Activated T-helper 1 cell treated with anti-CD3 and anti-CD28 coated beads, Interleukin-12 subunit alpha, Interleukin-12 subunit beta, Interleukin-2, Interleukin-4 antibody, amounts not matched to agents 30 ng/mL and 10 ng/mL and 1 ng/mL, durations not matched to agents 14 hours and 24 hours and 36 hours (primary cell): ENCODE measurements around the gene DCP1A. TPM values are rescaled to one million over a fixed set of nuclear protein-coding genes. Genes with fewer than 3 reads are reported as not detected.
"Not testable (repeated sequence)": the region's sequence is repeated elsewhere in the genome, so short reads cannot be mapped to it uniquely, and the experiment has no call there.

Experiments
- DNase-seq: peaks from one replicate; pipeline ENCODE4 v3.0.0; 2021; ENCODE audit warnings: low spot score
- H3K27ac Mint-ChIP-seq: one replicate; pipeline ENCODE4 v1.8.0; 2021; ENCODE audit warnings: mild to moderate bottlenecking, mixed read lengths
- H3K27me3 Mint-ChIP-seq: one replicate; pipeline ENCODE4 v1.8.0; 2022; ENCODE audit warnings: mild to moderate bottlenecking, moderate library complexity, mixed read lengths; ENCODE audit not compliant: insufficient read depth
- H3K36me3 Mint-ChIP-seq: one replicate; pipeline ENCODE4 v1.8.0; 2021; ENCODE audit warnings: low read depth, mixed read lengths
- H3K4me1 Mint-ChIP-seq: one replicate; pipeline ENCODE4 v1.8.0; 2021; ENCODE audit warnings: low read depth, mixed read lengths
- H3K4me3 Mint-ChIP-seq: one replicate; pipeline ENCODE4 v1.8.0; 2021; ENCODE audit warnings: mild to moderate bottlenecking, moderate library complexity, mixed read lengths
- H3K9me3 Mint-ChIP-seq: one replicate; pipeline ENCODE4 v1.8.0; 2021; ENCODE audit warnings: mixed read lengths
- intact Hi-C: fragments of 100-400 bp; cut with micrococcal nuclease; formaldehyde crosslinking; loops from one replicate; pipeline ENCODE4 v1.15.1; 2024
- total RNA-seq: library from RNA; stranded (reverse); gene quantifications from 2 replicates; pipeline ENCODE4 v1.2.3, GENCODE V29; 2022

Gene DCP1A
- total RNA-seq, 1 donor from 2014 or later = 48.6 TPM

GRCh38 chr3:53258600-53259426 lies 88.5 kb downstream of the DCP1A start:
- Mint-ChIP-seq H3K36me3 (peaks cover 8% of the 10 kb centered on the region), H3K27me3 (peaks cover 8% of the 10 kb centered on the region), H3K4me3 (no peak overlapping the region), H3K9me3 (no peaks in the 10 kb centered on the region), H3K4me1 (peaks cover 12% of the 10 kb centered on the region), H3K27ac (no peak overlapping the region)
- intact Hi-C loops = loop anchor here (5.0 to 10.0 kb wide), 2 partner anchors 214 to 633 kb away; partner anchors contain the start of genes SELENOK and SFMBT1
- DNase-seq = no peak

GRCh38 chr3:53257465-53257864 lies 89.9 kb downstream of the DCP1A start:
- DNase-seq = no peak
- Mint-ChIP-seq H3K4me3 (no peak overlapping the region), H3K27me3 (peaks cover 8% of the 10 kb centered on the region), H3K36me3 (peaks cover 12% of the 10 kb centered on the region), H3K9me3 (no peaks in the 10 kb centered on the region), H3K27ac (no peak overlapping the region), H3K4me1 (peaks cover 22% of the 10 kb centered on the region)
- intact Hi-C loops = loop anchor here (2.0 to 10.0 kb wide), 3 partner anchors 143 to 635 kb away; partner anchors contain the start of genes SELENOK and SFMBT1

GRCh38 chr3:53256704-53257055 lies 90.7 kb downstream of the DCP1A start:
- Mint-ChIP-seq H3K27ac (no peak overlapping the region), H3K9me3 (no peaks in the 10 kb centered on the region), H3K27me3 (peaks cover 8% of the 10 kb centered on the region), H3K4me1 (peaks cover 30% of the 10 kb centered on the region), H3K36me3 (peaks cover 17% of the 10 kb centered on the region), H3K4me3 (peak overlapping the region; percentile 2)
- DNase-seq = no peak
- intact Hi-C loops = loop anchor here (1.0 to 10.0 kb wide), 4 partner anchors 94 to 636 kb away; partner anchors contain the start of genes SELENOK and SFMBT1

DNA sequence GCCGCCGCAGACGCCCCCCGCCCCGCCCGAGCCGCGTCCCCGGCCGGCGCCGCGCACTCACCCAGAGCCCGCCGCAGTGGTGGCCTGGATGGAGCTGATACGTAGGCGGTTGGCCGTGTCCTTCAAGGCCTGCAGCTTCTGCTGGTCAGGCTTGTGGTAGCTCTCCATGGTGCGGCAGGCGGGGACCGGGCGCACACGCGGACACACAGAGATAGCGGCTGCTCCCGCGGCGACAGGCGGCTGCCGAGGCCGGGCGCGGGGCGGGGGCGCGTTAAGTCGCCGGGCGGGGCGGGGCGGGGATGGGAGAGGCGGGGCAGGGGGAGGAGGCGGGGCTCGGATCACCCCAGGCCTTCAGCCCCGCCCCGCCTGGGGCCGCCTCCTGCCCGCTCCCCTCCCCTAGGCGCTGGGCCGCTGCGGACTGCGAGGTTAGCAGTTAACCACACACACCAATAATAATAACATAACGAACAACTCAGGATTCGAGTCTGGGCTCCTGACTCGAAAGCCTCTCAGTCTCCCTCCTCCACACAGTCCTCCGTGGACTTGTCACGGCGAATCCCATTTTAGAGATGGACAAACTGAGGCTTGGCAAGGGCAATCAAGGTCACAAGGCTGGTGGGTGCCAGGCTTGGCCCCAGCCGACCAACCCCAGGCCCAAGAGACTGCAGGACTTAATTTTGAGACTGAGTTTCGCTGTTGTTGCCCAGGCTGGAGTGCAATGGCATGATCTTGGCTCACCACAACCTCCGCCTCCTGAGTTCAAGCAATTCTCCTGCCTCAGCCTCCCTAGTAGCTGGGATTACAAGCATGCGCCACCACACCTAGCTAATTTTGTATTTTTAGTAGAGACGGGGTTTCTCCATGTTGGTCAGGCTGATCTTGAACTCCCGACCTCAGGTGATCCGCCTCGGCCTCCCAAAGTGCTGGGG lies 91.3 kb downstream of the DCP1A start, which contains the start of gene TKT:
TSS of gene TKT (minus strand) at position 248 of the 929 bp plus-strand sequence. CDS start at position 168, 80 bp downstream.
- peaks cover 8% of the 10 kb centered on the region for H3K27me3 Mint-ChIP-seq
- peaks cover 36% of the 10 kb centered on the region for H3K4me1 Mint-ChIP-seq
- H3K27ac Mint-ChIP-seq = peak within 1 kb of the TSS; percentile 90
- H3K36me3 Mint-ChIP-seq = peaks cover 17% of the 10 kb centered on the region
- H3K9me3 Mint-ChIP-seq = no peaks in the 10 kb centered on the region
- DNase-seq = peak; percentile 79
- peak within 1 kb of the TSS; percentile 95 for H3K4me3 Mint-ChIP-seq
- intact Hi-C loops = loop anchor here (1.0 to 10.0 kb wide), 7 partner anchors 91 to 636 kb away; partner anchors contain the start of genes DCP1A, RFT1, SELENOK and SFMBT1

- Mint-ChIP-seq H3K27ac (peak overlapping the region; percentile 90), H3K27me3 (peaks cover 8% of the 10 kb centered on the region), H3K36me3 (peaks cover 17% of the 10 kb centered on the region), H3K4me1 (peaks cover 32% of the 10 kb centered on the region), H3K9me3 (no peaks in the 10 kb centered on the region), H3K4me3 (peak overlapping the region; percentile 95)
- intact Hi-C loops = loop anchor here (1.0 to 10.0 kb wide), 5 partner anchors 92 to 637 kb away; partner anchors contain the start of genes DCP1A, RFT1, SELENOK and SFMBT1
- peak; percentile 39 for DNase-seq
Measured at GRCh38 chr3:53255423-53255774, 91.9 kb downstream of the DCP1A start.

DNA sequence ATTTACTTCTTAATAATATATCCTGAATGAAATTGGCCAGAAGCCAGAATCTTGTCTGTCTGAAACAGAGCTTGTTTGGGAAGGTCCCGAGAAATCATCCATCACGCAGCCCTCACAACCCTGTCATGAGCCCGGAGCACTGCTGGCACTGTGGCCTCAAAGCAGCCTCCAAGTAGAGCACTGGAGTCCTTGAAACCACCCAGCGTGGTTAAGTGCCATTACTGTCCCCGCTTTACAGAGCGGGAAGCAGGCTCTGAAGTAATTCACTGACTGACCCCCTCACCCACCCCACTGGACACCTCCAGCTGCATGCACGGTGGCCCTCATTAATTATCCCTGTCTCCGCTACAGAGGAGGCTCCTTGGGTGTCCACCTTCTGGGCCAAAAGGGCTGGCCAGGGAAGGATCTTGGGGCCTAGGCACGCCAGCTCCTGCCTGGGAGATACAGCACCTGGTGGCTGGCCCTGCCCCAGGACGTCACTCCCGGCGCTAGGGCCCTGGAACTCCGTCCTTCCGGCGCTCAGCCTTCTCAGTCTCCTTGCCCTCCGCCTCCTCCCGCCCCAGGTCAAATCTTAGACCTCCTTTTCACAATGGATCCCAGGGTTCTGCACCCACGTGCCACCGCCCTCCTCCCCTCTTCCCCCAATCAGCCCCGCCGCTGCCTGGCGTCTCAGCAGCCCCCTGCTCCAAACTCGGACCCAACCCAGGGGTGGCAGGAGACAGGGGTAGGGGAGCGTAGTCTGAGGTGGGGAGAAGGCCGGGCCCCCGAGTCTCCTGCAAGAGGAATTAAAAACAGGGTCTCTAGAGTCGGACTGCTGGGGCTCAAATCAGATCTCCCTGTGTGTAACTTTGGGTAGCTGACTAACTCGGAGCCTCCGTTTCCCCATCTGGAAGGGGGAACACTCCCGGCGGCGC lies 92.6 kb downstream of the DCP1A start:
- intact Hi-C loops = loop anchor here (1.0 to 10.0 kb wide), 5 partner anchors 93 to 638 kb away; partner anchors contain the start of genes DCP1A, RFT1, SELENOK and SFMBT1
- H3K27me3 Mint-ChIP-seq = peaks cover 8% of the 10 kb centered on the region
- H3K9me3 Mint-ChIP-seq = no peaks in the 10 kb centered on the region
- peak; percentile 58 for DNase-seq
- peak overlapping the region; percentile 95 for H3K4me3 Mint-ChIP-seq
- H3K4me1 Mint-ChIP-seq = peaks cover 38% of the 10 kb centered on the region
- peaks cover 17% of the 10 kb centered on the region for H3K36me3 Mint-ChIP-seq
- peak overlapping the region; percentile 90 for H3K27ac Mint-ChIP-seq

GRCh38 chr3:53253707-53254508 lies 93.4 kb downstream of the DCP1A start:
- intact Hi-C loops = loop anchor here (2.0 to 10.0 kb wide), 2 partner anchors 209 to 357 kb away; partner anchors contain the start of genes SFMBT1 and STIMATE
- H3K4me1 Mint-ChIP-seq = peaks cover 43% of the 10 kb centered on the region
- H3K27ac Mint-ChIP-seq = peak overlapping the region; percentile 90
- peaks cover 17% of the 10 kb centered on the region for H3K36me3 Mint-ChIP-seq
- H3K9me3 Mint-ChIP-seq = no peaks in the 10 kb centered on the region
- peaks cover 4% of the 10 kb centered on the region for H3K27me3 Mint-ChIP-seq
- DNase-seq = no peak
- peak overlapping the region; percentile 95 for H3K4me3 Mint-ChIP-seq

DNA sequence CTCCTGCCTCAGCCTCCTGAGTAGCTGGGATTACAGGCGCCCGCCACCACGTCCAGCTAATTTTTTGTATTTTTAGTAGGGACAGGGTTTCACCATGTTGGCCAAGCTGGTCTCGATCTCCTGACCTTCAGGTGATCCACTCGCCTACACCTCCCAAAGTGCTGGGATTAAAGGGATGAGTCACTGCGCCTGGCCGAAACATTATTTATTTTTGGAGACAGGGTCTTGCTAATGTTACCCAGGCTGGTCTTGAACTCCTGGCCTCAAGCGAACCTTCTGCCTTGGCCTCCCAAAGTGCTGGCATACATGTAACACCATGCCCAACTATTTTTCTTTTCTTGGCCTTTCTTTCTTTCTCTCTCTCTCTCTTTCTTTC lies 94.4 kb downstream of the DCP1A start:
- peak overlapping the region; percentile 61 for H3K27ac Mint-ChIP-seq
- DNase-seq, H3K9me3 Mint-ChIP-seq, H3K27me3 Mint-ChIP-seq: not testable (repeated sequence)
- peak overlapping the region; percentile 64 for H3K4me3 Mint-ChIP-seq
- intact Hi-C loops = loop anchor here (10.0 kb wide), 1 partner anchor 208 kb away; the partner anchor contains the start of gene SFMBT1
- H3K36me3 Mint-ChIP-seq = peaks cover 17% of the 10 kb centered on the region
- H3K4me1 Mint-ChIP-seq = peaks cover 52% of the 10 kb centered on the region

GRCh38 chr3:53252096-53252946 lies 95.0 kb downstream of the DCP1A start:
- H3K36me3 Mint-ChIP-seq = peaks cover 20% of the 10 kb centered on the region
- H3K9me3 Mint-ChIP-seq = no peaks in the 10 kb centered on the region
- DNase-seq = no peak
- no peaks in the 10 kb centered on the region for H3K27me3 Mint-ChIP-seq
- H3K4me1 Mint-ChIP-seq = peaks cover 57% of the 10 kb centered on the region
- H3K27ac Mint-ChIP-seq = peak overlapping the region; percentile 58
- intact Hi-C loops = loop anchor here (10.0 kb wide), 1 partner anchor 208 kb away; the partner anchor contains the start of gene SFMBT1
- H3K4me3 Mint-ChIP-seq = peak overlapping the region; percentile 64

GRCh38 chr3:53250881-53251605 lies 96.3 kb downstream of the DCP1A start:
- no peak for DNase-seq
- Mint-ChIP-seq H3K4me3 (peak overlapping the region; percentile 0), H3K27ac (no peak overlapping the region), H3K36me3 (peaks cover 24% of the 10 kb centered on the region), H3K9me3 (no peaks in the 10 kb centered on the region), H3K27me3 (no peaks in the 10 kb centered on the region), H3K4me1 (peaks cover 59% of the 10 kb centered on the region)
- intact Hi-C loops = loop anchor here (10.0 kb wide), 1 partner anchor 206 kb away; the partner anchor contains the start of gene SFMBT1
